22Rv1 (cell line): Measurements from ENCODE around the gene ZNF581.

Experiments used
- CTCF ChIP-seq: fragments of 450-650 bp; IDR thresholded peaks from 2 replicates; pipeline ENCODE4 v1.5.1; 2017; ENCODE audit warnings: mild to moderate bottlenecking
- ZFX ChIP-seq: fragments of 450-650 bp; IDR thresholded peaks from 2 replicates; pipeline ENCODE4 v1.6.1; 2017; ENCODE audit warnings: antibody characterized with exemption, borderline replicate concordance

GRCh38 chr19:55674841-55675660, 31.6 kb downstream of the ZNF581 start, which contains the start of gene EPN1:
- TF ChIP-seq CTCF (no peak), ZFX (no peak)
